ENCODE data around the gene GRIN3A. TPM values are rescaled to one million over a fixed set of nuclear protein-coding genes. Genes with fewer than 3 reads are reported as not detected.

GRIN3A gene
- total RNA-seq, 4 donors from 2014 or later = under 0.01 to 0.06 TPM; not detected in 2

DNA sequence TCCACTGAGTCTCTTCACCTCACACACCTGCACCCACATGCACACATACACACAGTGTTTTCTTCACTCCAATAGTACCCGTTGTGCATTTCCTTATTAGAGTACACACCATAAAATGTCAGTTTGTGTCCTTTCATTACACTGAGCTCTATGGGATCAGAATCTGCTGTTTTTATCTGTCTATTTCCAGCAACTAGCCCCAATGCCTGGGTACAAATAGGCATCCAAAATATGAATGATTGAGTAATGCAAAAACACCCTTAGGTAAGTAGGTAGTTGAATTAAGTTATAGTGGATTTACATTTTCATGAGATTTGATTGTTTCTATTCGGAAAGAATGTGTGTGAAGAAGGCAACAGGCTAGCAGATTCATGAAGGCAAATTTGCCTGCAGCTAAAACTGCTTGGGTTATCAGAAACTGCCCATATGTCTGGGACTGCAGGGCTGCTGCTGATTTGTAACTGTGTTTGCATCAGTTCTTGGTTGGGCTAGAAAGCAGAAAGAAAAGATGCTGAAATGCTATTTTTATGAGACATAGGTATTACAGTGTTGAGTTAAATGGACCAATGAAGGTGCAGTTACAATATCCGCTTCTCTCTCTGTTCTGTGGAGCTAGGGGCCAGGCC is 170.6 kb downstream of the GRIN3A start:
- no peak for DNase-seq
- H3K4me1 ChIP-seq = no peaks in the 10 kb centered on the region
- intact Hi-C loops (cut with DNase I) = no loop called here
- H3K36me3 ChIP-seq = peaks cover 0 to 75% (median 0%) of the 10 kb centered on the region in 3 donors
- no peaks in the 10 kb centered on the region for H3K9me3 ChIP-seq
- WGBS, 2 donors = 86 to 88% methylated on average over 3 of the region's 3 CpGs
- H3K27ac ChIP-seq = no peak overlapping the region
- H3K27me3 ChIP-seq = no peaks in the 10 kb centered on the region
- no peak overlapping the region for H3K4me3 ChIP-seq
- TF ChIP-seq, protein P1, sequence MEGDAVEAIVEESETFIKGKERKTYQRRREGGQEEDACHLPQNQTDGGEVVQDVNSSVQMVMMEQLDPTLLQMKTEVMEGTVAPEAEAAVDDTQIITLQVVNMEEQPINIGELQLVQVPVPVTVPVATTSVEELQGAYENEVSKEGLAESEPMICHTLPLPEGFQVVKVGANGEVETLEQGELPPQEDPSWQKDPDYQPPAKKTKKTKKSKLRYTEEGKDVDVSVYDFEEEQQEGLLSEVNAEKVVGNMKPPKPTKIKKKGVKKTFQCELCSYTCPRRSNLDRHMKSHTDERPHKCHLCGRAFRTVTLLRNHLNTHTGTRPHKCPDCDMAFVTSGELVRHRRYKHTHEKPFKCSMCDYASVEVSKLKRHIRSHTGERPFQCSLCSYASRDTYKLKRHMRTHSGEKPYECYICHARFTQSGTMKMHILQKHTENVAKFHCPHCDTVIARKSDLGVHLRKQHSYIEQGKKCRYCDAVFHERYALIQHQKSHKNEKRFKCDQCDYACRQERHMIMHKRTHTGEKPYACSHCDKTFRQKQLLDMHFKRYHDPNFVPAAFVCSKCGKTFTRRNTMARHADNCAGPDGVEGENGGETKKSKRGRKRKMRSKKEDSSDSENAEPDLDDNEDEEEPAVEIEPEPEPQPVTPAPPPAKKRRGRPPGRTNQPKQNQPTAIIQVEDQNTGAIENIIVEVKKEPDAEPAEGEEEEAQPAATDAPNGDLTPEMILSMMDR (IDR thresholded peaks at IDR 0.05) = no peak
- TF ChIP-seq POLR2A (IDR thresholded peaks at IDR 0.05) = no peak

DNA sequence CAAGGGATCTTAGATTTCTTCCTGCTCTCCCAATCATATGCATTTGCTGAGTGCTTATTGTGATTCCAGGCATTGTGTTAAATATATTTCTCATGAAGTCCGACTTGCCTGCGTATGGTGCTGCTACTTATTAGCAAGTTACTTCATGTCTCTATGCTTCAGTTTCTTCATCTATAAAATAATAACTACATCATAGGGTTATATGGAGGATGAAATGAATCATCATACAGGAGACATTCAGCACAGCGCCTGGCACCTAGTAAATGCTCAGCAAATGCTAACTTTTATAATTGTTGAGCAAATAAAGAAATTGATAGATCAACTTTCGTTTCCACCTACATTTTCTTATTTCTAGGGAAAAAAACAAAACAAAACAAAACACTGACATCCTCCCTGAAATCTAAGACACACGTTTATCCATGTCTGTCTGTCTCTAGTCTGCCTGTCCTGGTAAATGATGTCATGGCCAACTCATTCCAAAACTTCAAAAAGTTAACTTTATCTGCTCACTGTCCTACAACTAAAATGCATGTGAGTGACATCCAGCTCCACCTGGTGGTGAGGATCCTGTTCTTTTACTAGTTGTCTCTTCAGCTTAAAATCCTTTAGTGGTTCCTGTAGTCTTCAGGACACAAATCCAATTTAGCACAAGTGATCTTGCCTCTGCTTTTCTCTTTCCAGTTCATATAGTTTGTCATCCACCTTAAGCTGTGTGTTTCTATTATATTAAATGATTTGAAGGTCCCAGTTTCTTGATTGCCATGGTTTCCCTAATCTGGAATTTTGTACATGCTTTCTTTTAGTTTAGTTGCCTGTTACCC is 171.3 kb downstream of the GRIN3A start:
- Histone ChIP-seq H3K4me3 (no peak overlapping the region), H3K4me1 (no peaks in the 10 kb centered on the region), H3K27ac (no peak overlapping the region), H3K9me3 (no peaks in the 10 kb centered on the region), H3K27me3 (no peaks in the 10 kb centered on the region), H3K36me3 (peaks cover 0 to 82% (median 6%) of the 10 kb centered on the region in 3 donors)
- intact Hi-C loops (cut with DNase I) = no loop called here
- no peak for TF ChIP-seq POLR2A (IDR thresholded peaks at IDR 0.05)
- TF ChIP-seq, protein P1 (IDR thresholded peaks at IDR 0.05) = peak in 5 of 6 experiments; percentile 13 to 56 (median 25)
- WGBS, 2 donors = 52 to 64% methylated on average over 5 of the region's 5 CpGs
- no peak for DNase-seq

DNA sequence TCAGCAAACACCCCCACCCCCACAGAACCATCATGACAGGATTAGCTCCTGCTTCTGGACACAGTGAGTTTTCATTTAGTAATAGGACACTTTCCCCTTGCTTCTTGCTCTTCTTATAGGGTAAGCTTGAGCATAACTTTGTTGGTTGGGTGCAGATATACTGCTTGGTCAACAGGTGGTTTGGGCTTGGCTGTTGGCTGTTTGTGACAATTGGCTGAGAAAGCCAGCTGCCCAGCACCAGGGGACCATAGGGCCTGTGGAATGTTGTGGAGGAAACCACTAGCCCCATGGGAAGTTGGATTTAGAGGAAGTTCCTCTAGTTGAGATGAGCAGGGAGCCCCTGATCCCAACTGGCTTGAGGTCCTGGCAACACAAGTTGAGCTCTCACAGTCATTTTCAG is 174.2 kb downstream of the GRIN3A start:
- H3K27me3 ChIP-seq = no peaks in the 10 kb centered on the region
- H3K36me3 ChIP-seq = peaks cover 0 to 97% (median 16%) of the 10 kb centered on the region in 3 donors
- TF ChIP-seq, protein P1 (IDR thresholded peaks at IDR 0.05) = no peak
- no peak for TF ChIP-seq POLR2A (IDR thresholded peaks at IDR 0.05)
- no peak overlapping the region for H3K4me3 ChIP-seq
- no peak for DNase-seq
- no peak overlapping the region for H3K27ac ChIP-seq
- H3K9me3 ChIP-seq = no peaks in the 10 kb centered on the region
- H3K4me1 ChIP-seq = no peaks in the 10 kb centered on the region
- intact Hi-C loops (cut with DNase I) = no loop called here

DNA sequence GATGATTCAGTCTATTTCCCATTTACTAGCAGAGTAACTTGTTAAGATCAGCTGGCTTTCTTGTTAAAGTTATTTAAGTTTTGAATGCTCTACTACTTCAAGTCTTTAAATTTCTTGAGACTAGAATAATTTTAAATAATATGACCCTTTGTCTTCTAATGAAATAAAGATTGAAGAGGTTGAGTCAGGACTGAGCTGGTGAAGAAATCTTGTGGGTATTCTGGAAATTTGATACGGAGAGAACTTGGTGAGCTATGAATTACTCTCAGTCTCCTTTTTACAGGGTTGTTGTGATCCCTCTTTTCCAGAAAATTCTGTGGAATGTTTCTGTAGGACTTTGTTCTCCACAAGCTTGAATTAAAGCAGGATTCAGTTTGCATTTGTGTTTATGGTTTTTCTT is 175.5 kb downstream of the GRIN3A start:
- Histone ChIP-seq H3K27ac (no peak overlapping the region), H3K27me3 (no peaks in the 10 kb centered on the region), H3K9me3 (no peaks in the 10 kb centered on the region), H3K36me3 (peaks cover 4 to 97% (median 16%) of the 10 kb centered on the region in 3 donors), H3K4me1 (no peaks in the 10 kb centered on the region), H3K4me3 (no peak overlapping the region)
- intact Hi-C loops (cut with DNase I) = no loop called here
- 100% methylated on average over 1 of the region's 1 CpG for WGBS, 2 donors
- DNase-seq = no peak
- TF ChIP-seq, protein P1 (IDR thresholded peaks at IDR 0.05) = no peak

DNA sequence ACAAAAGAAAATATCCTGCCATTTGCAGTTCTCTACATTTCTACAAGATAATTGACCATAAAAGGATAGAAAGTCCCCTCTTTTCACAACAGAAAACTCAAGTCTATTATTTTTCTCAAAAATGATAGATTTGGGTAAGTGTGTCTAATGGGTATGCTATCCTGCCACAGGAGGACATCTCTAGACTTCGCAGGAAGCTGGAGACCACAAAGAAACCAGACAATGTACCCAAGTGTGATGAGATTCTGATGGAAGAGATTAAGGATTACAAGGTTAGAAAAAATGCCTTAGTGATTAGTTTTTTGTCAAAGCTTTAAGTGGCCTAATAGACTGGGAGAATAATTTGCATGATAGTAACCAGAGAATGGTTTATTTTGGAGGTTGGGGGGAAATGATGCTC is 176.7 kb downstream of the GRIN3A start:
- DNase-seq = no peak
- Histone ChIP-seq H3K27me3 (no peaks in the 10 kb centered on the region), H3K27ac (no peak overlapping the region), H3K9me3 (no peaks in the 10 kb centered on the region), H3K36me3 (peaks cover 6 to 100% (median 16%) of the 10 kb centered on the region in 3 donors), H3K4me3 (no peak overlapping the region), H3K4me1 (no peaks in the 10 kb centered on the region)
- TF ChIP-seq, protein P1 (IDR thresholded peaks at IDR 0.05) = no peak
- no peak for TF ChIP-seq POLR2A (IDR thresholded peaks at IDR 0.05)
- intact Hi-C loops (cut with DNase I) = no loop called here
- WGBS, 2 donors = 79 to 100% methylated on average over 1 of the region's 1 CpG

All from esophagus squamous epithelium (tissue), 5 donors.